NCI-H187 treated with DMSO at 0.1 percent for 48 hours (cell line): Measurements from ENCODE around the gene KTN1.

ENCODE experiments used
- DNase-seq: peaks from one replicate; lab custom pipeline; 2025; lab: John Stamatoyannopoulos, UW

Gene KTN1

DNA sequence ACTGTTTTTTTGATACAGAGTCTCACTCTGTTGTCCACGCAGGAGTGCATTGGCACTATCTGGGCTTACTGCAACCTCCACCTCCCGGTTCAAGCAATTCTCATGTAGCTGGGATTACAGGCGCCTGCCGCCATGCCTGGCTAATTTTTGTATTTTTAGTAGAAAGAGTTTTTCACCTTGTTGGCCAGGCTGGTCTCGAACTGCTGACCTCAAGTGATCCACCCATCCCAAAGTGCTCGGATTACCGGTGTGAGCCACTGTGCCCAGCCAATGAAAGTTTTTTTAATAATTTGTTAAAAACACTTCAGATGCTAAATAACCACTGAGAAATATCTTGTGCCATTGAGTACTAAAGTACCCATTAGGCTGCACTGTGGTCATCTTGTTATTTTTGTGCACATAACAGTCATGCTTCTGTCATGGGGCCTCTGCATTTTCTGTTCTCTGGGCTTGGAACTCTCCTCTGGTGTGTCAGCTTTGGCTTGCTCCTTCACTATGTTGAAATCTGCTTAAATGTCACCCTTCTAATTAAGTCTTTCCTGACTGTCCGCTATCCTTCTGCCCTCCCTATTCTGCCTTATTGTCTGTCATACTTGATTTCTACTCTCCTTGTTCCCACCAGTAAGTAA is 105.1 kb downstream of the KTN1 start:
- DNase-seq = no peak

DNA sequence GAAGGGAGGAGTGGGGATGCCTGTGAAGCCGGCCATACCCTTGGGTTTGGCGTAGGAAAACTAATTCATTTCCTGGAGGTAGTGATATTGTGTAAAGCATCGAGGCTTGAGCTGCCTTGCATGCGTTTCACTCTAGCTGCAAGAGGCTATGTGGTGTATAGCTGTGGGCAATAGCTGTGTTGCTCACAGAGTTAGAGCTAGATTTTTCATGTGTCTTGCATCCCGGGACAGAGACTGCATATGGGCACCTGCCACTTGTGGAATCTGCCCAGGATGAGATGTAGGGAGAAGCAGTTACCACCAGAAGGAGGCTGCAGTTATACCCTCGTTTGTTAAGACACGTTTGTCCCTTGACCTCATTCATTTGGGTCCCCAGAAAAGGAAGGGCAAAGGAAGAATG is 106.7 kb downstream of the KTN1 start:
- DNase-seq = no peak

GRCh38 chr14:55688566-55688965 is 108.6 kb downstream of the KTN1 start:
- DNase-seq = no peak

DNA sequence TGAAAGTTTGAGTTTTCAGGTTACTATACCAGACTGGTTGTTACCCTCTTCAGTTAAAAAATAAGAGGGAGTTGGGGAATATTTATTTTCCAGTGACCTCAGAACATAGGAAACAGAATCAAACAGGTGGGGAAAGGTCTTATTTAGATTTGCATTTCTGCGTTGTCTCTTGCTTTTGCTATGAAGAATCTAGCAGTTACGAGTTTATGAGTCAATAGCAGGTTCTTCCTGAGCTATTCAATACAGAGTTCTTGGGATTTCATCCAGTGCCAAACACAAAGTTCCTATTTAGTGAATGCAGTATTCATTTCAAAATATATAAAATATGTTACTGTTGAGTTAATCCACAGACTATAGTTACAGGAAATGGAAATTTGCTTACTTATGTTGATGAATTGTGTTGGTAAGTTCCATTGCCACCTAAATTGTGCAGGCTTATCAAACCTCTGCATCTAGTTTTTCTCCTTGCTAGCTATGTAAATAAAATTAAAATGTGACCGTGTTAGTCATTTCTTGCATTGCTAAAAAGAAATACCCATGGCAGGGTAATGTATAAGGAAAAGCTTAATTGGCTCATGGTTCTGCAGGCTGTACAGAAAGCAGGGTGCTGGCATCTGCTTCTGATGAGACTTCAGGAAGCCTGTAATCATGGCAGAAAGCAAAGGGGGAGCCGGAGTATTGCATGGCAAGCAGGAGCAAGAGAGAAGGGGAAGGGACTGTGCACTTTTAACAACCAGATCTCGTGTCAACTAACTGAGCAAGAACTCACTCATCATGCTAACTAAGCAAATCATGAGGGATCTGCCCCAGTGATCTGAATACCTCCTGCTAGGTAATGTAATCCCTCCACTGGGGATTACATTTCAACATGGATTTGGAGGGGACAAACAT is 110.2 kb downstream of the KTN1 start:
- no peak for DNase-seq

- no peak for DNase-seq
Observed at GRCh38 chr14:55691659-55692058, 111.7 kb downstream of the KTN1 start.

DNA sequence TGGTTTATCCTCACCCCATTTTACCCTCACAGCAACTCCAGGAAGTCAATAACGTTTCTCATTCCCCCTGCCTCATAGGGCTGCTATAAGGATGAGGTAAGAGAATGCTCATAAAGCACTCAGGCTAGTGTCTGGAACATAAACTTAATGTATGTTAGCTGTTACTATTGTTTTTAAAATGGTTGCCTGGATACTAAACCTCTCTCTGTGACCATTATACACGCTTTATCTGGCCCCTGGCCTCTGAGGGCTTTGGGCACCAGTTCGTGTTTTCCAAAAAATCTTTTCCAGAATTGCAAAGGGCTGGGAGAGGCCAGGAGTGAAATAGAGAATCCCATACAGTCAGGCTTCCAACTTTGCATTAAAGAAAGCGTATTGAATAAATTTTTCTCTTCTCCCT is 113.9 kb downstream of the KTN1 start:
- no peak for DNase-seq

- DNase-seq = no peak
Observed at GRCh38 chr14:55697414-55697861, 117.4 kb downstream of the KTN1 start.

- DNase-seq = no peak
Observed at GRCh38 chr14:55698051-55698450, 118.0 kb downstream of the KTN1 start.

- DNase-seq = peak; percentile 42
Observed at GRCh38 chr14:55699131-55700057, 119.4 kb downstream of the KTN1 start.

- DNase-seq = no peak
Observed at GRCh38 chr14:55701638-55702037, 121.6 kb downstream of the KTN1 start.

DNA sequence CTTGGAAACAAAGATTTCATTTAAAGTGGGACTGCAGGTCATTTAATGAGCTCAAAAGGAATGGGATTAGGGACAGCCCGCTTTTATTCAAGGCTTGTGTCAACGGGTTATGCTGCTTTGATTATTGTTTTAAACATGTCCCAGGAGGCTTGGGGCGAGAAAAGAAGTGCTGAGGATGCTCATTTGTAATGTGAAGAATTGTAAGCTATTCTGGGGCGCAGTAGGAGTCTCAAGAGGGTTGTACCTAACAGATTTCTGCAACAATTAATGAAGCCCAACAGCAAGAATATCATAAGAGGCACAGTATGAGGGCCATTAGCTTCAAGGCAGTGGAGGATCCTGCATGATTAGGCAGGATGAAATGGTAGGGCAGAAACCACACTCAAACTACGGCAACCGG is 122.5 kb downstream of the KTN1 start:
- DNase-seq = peak; percentile 36

GRCh38 chr14:55704654-55705053 is 124.6 kb downstream of the KTN1 start:
- DNase-seq = no peak

DNA sequence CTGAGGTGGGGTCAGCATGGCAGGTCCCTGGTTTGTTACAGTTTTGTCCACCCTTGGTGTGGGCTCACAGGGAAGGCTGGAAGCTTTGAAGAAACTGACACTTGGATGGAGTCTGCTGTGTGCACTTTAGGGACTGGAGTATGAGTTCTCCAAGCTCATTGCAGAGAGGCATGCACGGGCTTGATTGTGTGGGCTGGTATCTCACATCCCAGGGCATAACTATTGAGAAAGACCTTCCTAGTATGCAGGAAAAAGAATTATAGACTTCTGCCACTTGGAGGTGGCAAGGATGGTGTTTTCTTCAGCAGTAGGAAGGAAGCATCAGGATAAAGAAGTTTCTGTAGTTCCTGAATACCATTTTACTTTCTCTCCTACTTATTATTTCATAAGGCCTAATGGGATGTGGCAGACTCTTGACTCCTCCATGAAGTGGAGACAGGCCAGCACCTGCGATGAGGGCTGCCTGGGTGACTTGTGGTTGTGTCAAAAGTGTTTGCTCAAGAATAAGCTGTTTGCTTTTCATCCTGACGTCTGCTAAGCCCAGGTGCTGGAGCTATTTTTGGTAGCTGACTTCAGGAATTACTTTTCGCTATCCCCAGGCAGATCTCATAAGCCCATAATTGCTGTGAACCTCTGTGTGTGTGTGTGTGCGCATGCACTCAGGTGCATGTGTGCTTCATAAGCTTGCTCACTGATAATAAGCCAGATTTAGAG is 125.8 kb downstream of the KTN1 start:
- DNase-seq = peak; percentile 99

DNA sequence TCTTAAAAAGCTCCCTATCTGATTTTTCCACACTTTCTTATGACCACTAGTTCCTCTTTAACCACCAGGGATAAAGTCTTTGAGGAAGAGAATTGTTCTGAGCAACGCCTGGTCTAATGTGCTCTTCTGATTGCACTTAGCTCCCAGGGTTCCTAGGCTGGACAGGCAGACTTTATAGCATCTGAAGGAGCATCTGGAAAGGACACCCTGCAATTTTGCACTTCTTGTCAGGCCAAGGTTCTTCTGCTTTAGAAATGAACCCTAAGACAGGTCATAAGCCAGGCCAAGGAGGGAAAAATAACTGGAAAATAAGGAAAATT is 126.3 kb downstream of the KTN1 start:
- no peak for DNase-seq

DNA sequence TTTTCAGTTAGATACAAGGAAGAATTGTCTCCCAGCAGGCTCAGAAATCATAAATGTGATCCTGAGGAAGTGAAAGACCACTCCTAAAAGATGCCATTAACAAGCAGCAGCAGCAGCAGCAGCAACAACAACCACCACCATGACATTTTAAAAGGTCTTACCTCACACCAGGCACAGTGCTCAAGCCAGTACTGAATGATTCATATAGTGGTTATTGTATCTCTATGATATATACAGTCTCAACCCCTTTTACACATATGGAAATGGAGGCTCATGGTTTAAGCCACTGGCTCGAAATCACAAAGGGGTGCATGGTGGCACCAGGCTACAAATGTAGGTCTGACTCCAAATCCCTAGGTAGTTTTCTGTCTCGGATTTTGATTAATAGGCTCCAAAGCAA is 126.9 kb downstream of the KTN1 start:
- DNase-seq = no peak

DNA sequence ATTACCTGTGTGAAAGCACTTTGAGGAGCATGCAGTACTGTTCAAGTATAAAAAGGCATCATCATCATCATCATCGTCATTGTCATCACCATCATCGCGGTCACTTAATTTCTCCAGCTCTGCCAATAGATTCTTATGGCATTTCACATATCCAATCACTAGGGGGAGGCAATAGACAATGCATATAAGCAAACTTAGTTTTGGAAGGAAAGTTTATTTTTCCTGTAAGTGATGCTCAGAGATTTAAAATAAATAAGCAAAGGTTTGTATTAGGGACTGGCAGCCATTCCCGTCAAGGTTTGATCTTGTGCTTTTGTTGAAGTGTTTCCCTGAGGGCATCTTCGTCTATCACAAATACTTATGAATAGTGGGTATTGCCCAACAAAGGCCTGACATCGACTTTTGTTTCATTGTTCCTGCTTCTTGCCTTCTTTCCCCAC is 127.4 kb downstream of the KTN1 start:
- DNase-seq = peak; percentile 23

DNA sequence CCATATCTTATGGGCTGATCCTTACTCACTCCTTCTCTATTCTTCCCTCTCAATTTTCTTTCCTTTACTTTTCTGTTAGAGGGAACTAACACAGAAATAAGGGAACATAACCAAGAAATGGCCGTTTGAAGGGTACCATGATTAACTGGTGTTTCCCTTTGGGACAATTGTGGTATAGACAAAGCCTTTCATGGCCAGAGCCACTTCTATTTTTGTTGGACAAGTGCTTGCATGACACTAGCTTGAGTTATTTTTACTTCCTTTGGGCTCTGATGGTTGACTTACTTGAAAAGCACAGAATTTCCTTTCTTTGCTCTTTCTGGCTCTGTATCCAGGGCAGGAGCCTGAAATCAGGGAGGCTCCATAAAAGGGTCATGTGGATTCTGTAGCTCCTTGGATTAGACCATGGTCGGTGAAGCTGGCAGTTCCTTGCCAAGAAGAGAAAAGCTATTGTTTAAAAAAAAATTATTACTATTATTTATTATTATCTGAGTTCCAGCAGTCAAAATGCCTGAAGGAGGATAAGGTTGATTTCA is 130.6 kb downstream of the KTN1 start:
- DNase-seq = no peak

DNA sequence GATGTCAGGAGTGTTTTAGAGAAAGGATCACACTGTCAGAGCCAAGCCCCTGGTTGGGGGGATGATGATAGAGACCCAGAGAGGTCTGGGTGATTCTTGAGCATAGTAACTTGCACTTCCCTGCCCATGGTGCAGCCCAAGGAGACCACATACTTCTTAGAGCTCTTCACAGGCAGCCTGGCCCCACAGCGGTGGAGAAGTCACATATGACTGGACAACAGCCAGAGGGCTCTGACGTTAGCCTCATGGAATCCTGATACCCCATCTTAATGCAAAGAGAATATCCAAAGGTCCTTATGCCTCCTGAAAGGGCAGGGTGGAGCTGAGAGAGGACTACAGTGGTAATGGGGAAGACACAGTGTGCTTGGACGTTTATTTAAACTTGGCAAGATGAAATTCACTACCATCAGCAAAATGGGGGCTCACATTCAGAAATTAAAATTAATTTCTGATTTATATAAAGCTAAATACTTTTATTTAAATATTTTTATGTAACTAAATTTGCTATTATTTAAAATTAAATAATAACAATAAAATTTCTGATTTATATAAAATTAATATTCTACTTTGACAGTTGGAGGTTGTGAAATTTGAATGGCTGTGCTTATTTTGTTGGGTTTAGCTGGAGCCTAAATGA is 131.3 kb downstream of the KTN1 start:
- no peak for DNase-seq

DNA sequence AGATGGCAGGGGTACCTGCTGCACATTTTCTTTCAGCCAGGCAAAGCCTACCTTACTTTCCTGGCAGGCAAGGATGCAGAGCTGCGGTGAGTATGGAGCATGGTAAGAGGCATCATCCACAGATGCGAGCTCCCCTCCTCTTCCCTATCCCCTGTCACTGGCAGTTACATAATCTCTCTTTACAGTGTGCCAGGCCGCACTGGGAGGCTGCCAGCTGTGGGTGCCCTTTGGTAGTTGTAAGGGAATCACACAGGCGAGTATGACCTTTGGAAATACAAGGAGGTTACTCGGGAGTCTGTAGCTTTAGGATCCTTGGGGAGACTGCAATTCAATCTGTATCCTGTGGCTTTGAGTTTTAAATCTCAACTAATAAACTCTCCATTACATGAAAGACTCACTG is 132.5 kb downstream of the KTN1 start:
- no peak for DNase-seq

DNA sequence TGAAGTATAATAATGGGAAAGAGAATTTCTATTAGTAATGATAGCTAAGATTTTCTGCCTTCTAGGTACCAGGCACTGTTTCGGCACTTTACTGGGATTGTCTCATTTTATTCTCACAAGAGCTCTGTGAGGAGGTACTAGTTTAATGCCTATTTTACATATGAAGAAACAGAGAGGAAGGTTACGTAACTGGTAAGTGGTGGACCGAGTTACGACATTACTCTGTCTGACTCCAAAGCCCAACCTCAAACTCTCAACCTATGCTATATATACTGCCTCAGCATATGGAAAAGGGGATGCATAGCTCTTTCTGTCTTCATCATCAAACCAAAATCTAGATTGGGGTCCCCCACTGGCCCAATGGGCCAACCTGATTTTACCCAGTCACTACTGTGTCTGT is 133.5 kb downstream of the KTN1 start:
- DNase-seq = no peak

- no peak for DNase-seq
Observed at GRCh38 chr14:55715889-55716288, 135.9 kb downstream of the KTN1 start.
